Testis (tissue), 2 donors: ENCODE results near the gene CLEC10A.

Experiments
- POLR2A ChIP-seq: fragments of 450-650 bp; IDR thresholded peaks from one replicate; pipeline ENCODE4 v1.6.1; 2017; ENCODE audit warnings: antibody characterized with exemption, mild to moderate bottlenecking, moderate library complexity
- TF ChIP-seq, protein P1 (sequence below), 3 experiments: fragments of 450-650 bp in 2 of 3; fragments of 200-600 bp in 1 of 3; sonication (generic) in 1 of 3; IDR thresholded peaks; one replicate each; pipeline ENCODE4 v1.5.1; 2016 to 2019; ENCODE audit warnings: antibody characterized with exemption in 3 of 3, mild to moderate bottlenecking in 2 of 3, moderate library complexity in 1 of 3

- TF ChIP-seq, protein P1, sequence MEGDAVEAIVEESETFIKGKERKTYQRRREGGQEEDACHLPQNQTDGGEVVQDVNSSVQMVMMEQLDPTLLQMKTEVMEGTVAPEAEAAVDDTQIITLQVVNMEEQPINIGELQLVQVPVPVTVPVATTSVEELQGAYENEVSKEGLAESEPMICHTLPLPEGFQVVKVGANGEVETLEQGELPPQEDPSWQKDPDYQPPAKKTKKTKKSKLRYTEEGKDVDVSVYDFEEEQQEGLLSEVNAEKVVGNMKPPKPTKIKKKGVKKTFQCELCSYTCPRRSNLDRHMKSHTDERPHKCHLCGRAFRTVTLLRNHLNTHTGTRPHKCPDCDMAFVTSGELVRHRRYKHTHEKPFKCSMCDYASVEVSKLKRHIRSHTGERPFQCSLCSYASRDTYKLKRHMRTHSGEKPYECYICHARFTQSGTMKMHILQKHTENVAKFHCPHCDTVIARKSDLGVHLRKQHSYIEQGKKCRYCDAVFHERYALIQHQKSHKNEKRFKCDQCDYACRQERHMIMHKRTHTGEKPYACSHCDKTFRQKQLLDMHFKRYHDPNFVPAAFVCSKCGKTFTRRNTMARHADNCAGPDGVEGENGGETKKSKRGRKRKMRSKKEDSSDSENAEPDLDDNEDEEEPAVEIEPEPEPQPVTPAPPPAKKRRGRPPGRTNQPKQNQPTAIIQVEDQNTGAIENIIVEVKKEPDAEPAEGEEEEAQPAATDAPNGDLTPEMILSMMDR (IDR thresholded peaks at IDR 0.05) = no peak
- no peak for TF ChIP-seq POLR2A
Measured at GRCh38 chr17:7041607-7042500, 38.2 kb downstream of the CLEC10A start.
